Lower leg skin (tissue), 3 donors: ENCODE data around the gene AHSP.

Source experiments
- POLR2A ChIP-seq, 2 donors: fragments of 450-650 bp; IDR thresholded peaks; one replicate each; pipeline ENCODE4 v1.6.1; 2016 to 2017; ENCODE audit warnings: antibody characterized with exemption in 2 of 2, mild to moderate bottlenecking in 1 of 2, moderate library complexity in 1 of 2
- TF ChIP-seq, protein P1 (sequence below), 3 donors: fragments of 450-650 bp; IDR thresholded peaks; one replicate each; pipeline ENCODE4 v1.5.1; 2016; ENCODE audit warnings: antibody characterized with exemption in 3 of 3, mild to moderate bottlenecking in 3 of 3, moderate library complexity in 2 of 3

DNA sequence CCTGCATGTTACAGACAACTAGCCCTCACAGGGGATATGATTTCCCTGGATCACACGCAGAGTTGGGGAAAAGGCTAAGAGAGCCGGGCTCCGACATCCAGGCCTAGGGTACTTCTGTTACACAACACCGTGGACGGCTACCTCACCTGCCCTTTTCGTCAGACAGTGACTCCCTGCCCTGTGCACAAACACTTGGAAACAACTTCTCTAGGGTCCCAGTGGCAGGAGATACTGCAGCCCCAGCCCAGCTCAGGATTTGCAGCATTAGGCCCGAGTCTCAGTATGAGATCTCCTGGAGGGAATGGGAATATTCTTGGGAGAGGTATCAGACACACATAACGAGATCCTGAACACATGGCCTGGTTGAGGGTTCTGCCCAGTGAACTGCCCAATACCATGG lies 27.8 kb upstream of the AHSP start:
- no peak for TF ChIP-seq POLR2A (IDR thresholded peaks at IDR 0.05)
- TF ChIP-seq, protein P1, sequence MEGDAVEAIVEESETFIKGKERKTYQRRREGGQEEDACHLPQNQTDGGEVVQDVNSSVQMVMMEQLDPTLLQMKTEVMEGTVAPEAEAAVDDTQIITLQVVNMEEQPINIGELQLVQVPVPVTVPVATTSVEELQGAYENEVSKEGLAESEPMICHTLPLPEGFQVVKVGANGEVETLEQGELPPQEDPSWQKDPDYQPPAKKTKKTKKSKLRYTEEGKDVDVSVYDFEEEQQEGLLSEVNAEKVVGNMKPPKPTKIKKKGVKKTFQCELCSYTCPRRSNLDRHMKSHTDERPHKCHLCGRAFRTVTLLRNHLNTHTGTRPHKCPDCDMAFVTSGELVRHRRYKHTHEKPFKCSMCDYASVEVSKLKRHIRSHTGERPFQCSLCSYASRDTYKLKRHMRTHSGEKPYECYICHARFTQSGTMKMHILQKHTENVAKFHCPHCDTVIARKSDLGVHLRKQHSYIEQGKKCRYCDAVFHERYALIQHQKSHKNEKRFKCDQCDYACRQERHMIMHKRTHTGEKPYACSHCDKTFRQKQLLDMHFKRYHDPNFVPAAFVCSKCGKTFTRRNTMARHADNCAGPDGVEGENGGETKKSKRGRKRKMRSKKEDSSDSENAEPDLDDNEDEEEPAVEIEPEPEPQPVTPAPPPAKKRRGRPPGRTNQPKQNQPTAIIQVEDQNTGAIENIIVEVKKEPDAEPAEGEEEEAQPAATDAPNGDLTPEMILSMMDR (IDR thresholded peaks at IDR 0.05), result no peak
